Osteoblast (primary cell): ENCODE results near the gene SCEL. TPM values are rescaled to one million over a fixed set of nuclear protein-coding genes. Genes with fewer than 3 reads are reported as not detected.

Source experiments
- DNase-seq: peaks from one replicate; pipeline ENCODE4 v3.0.0; 2011; ENCODE audit warnings: low spot score, mixed read lengths; ENCODE audit not compliant: insufficient read length; ENCODE audit errors: missing footprints
- H2AFZ ChIP-seq: 2 replicates; pipeline ENCODE4 v1.6.0; 2011; ENCODE audit warnings: mild to moderate bottlenecking, low read length
- H3K27ac ChIP-seq: 2 replicates; pipeline ENCODE4 v1.5.1; 2011; ENCODE audit warnings: mild to moderate bottlenecking, low read depth, low read length, moderate library complexity
- H3K27me3 ChIP-seq: 2 replicates; pipeline ENCODE4 v1.6.0; 2012; ENCODE audit warnings: mild to moderate bottlenecking, control low read depth, inconsistent platforms, low read length, moderate library complexity; ENCODE audit not compliant: insufficient read depth
- H3K36me3 ChIP-seq: 2 replicates; pipeline ENCODE4 v1.5.1; 2011; ENCODE audit warnings: mild to moderate bottlenecking, low read length, control low read depth, moderate library complexity; ENCODE audit not compliant: insufficient read depth
- H3K4me1 ChIP-seq: 2 replicates; pipeline ENCODE4 v1.5.1; 2011; ENCODE audit warnings: mild to moderate bottlenecking, low read length, control low read depth, moderate library complexity; ENCODE audit not compliant: insufficient read depth
- H3K4me2 ChIP-seq: 2 replicates; pipeline ENCODE4 v1.6.0; 2011; ENCODE audit warnings: mild to moderate bottlenecking, low read length; ENCODE audit not compliant: insufficient read depth
- H3K4me3 ChIP-seq: fragments of 200-600 bp; sonication (generic); 3 replicates; pipeline ENCODE4 v1.5.1; 2012; ENCODE audit warnings: mild to moderate bottlenecking, low read length, inconsistent platforms; ENCODE audit not compliant: insufficient read depth
- H3K79me2 ChIP-seq: 2 replicates; pipeline ENCODE4 v1.6.0; 2012; ENCODE audit warnings: mild to moderate bottlenecking, low read length, control low read depth, inconsistent platforms; ENCODE audit not compliant: insufficient read depth
- H3K9me3 ChIP-seq: 2 replicates; pipeline ENCODE4 v1.5.1; 2011; ENCODE audit warnings: low read depth, low read length, control low read depth
- H4K20me1 ChIP-seq: 2 replicates; pipeline ENCODE4 v1.6.0; 2012; ENCODE audit warnings: mild to moderate bottlenecking, low read length, control low read depth; ENCODE audit not compliant: insufficient read depth
- CTCF ChIP-seq: IDR thresholded peaks from 2 replicates; pipeline ENCODE4 v1.5.1; 2011; ENCODE audit warnings: mild to moderate bottlenecking, low read depth, low read length, moderate library complexity; ENCODE audit errors: extremely low read depth
- total RNA-seq: library from RNA; depleted of rRNA; stranded (reverse); fragments of >200 nt; gene quantifications from 2 replicates; pipeline ENCODE4 v1.2.3, GENCODE V29; 2012

SCEL gene
- total RNA-seq, 1 donor = not detected

DNA sequence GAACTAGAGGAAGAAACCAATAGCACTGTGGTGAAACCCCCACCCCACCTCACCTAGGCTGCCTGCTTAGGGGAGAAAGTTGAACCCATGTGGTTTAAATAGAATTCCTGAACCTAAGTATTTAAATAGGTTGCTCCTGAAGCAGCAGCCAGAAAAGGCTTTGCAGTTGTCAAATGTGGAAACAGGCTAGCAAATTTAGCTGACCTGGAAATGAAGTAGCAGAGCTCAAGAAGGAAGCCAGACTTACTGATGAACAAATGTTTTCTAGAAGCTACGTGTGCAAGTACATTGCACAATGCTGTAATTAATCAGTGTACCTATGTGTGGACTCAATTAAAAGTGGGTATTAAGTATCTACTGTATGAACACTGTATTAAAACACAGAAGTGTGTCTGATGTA is 61.3 kb downstream of the SCEL start:
- no peak for TF ChIP-seq CTCF
- Histone ChIP-seq H2AFZ (no peak overlapping the region), H3K4me3 (no peak overlapping the region), H3K79me2 (no peaks in the 10 kb centered on the region), H4K20me1 (no peaks in the 10 kb centered on the region), H3K4me1 (no peaks in the 10 kb centered on the region), H3K27ac (no peak overlapping the region), H3K36me3 (no peaks in the 10 kb centered on the region), H3K27me3 (no peaks in the 10 kb centered on the region), H3K4me2 (no peak overlapping the region), H3K9me3 (no peaks in the 10 kb centered on the region)
- no peak for DNase-seq

GRCh38 chr13:77599351-77599750 is 63.8 kb downstream of the SCEL start:
- no peaks in the 10 kb centered on the region for H3K79me2 ChIP-seq
- no peak for TF ChIP-seq CTCF

DNA sequence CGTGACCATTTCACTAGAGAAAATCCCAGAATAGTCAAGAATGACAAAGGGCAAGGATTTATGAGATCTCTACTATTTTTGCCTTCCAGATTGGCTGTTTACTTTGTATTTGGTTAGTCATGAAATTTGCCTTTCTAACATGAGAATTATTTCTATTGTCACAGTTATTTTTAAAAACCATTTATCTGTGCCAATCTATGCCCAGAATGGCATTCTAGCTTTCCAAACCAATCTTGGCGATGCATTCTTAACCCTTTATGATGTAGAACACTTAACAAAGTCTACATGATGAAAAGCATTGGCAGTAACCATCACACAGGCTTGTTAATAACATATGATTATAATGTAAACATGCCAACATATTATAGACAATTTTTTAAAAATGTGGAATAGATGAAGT is 65.2 kb downstream of the SCEL start:
- no peaks in the 10 kb centered on the region for H3K79me2 ChIP-seq
- H4K20me1 ChIP-seq = no peaks in the 10 kb centered on the region
- DNase-seq = no peak
- no peaks in the 10 kb centered on the region for H3K4me1 ChIP-seq
- H3K4me3 ChIP-seq = no peak overlapping the region
- H3K27me3 ChIP-seq = no peaks in the 10 kb centered on the region
- no peak overlapping the region for H3K4me2 ChIP-seq
- H3K9me3 ChIP-seq = no peaks in the 10 kb centered on the region
- TF ChIP-seq CTCF = no peak
- no peak overlapping the region for H2AFZ ChIP-seq
- H3K36me3 ChIP-seq = no peaks in the 10 kb centered on the region
- H3K27ac ChIP-seq = no peak overlapping the region

More at GRCh38 chr13:77599351-77599750, 63.8 kb downstream of the SCEL start:
- DNase-seq = no peak
- H4K20me1 ChIP-seq = no peaks in the 10 kb centered on the region
- H2AFZ ChIP-seq = no peak overlapping the region
- H3K36me3 ChIP-seq = no peaks in the 10 kb centered on the region
- H3K4me3 ChIP-seq = no peak overlapping the region
- H3K9me3 ChIP-seq = no peaks in the 10 kb centered on the region
- no peak overlapping the region for H3K27ac ChIP-seq
- H3K4me2 ChIP-seq = no peak overlapping the region
- H3K27me3 ChIP-seq = no peaks in the 10 kb centered on the region
- no peaks in the 10 kb centered on the region for H3K4me1 ChIP-seq

- Histone ChIP-seq H3K4me2 (no peak overlapping the region), H4K20me1 (no peaks in the 10 kb centered on the region), H3K27ac (no peak overlapping the region), H3K4me3 (no peak overlapping the region), H3K9me3 (no peaks in the 10 kb centered on the region), H3K27me3 (no peaks in the 10 kb centered on the region), H2AFZ (no peak overlapping the region), H3K4me1 (no peaks in the 10 kb centered on the region), H3K79me2 (no peaks in the 10 kb centered on the region), H3K36me3 (no peaks in the 10 kb centered on the region)
- no peak for DNase-seq
- no peak for TF ChIP-seq CTCF
These were observed 75.6 kb downstream of the SCEL start for GRCh38 chr13:77611068-77611467.
